Activated naive CD8-positive, alpha-beta T cell treated with anti-CD3 and anti-CD28 coated beads, Interleukin-2, amount 50 U/mL, for 24 hours (primary cell): Measurements from ENCODE around the gene HS1BP3.

Experiments used
- ATAC-seq: fragments of 150-1000 bp; cut with Tn5 transposase; one replicate; pipeline ENCODE4 v1.10.0; 2021
- DNase-seq: peaks from one replicate; pipeline ENCODE4 v3.0.0; 2021
- H3K27ac Mint-ChIP-seq: one replicate; pipeline ENCODE4 v1.8.0; 2021; ENCODE audit warnings: mild to moderate bottlenecking, mixed read lengths
- H3K27me3 Mint-ChIP-seq: one replicate; pipeline ENCODE4 v1.8.0; 2021; ENCODE audit warnings: mixed read lengths
- H3K36me3 Mint-ChIP-seq: one replicate; pipeline ENCODE4 v1.8.0; 2021; ENCODE audit warnings: low read depth, mixed read lengths
- H3K4me1 Mint-ChIP-seq: one replicate; pipeline ENCODE4 v1.8.0; 2021; ENCODE audit warnings: mixed read lengths
- H3K4me3 Mint-ChIP-seq: one replicate; pipeline ENCODE4 v1.8.0; 2021; ENCODE audit warnings: mild to moderate bottlenecking, moderate library complexity, mixed read lengths
- H3K9me3 Mint-ChIP-seq: one replicate; pipeline ENCODE4 v1.8.0; 2021; ENCODE audit warnings: mixed read lengths

The HS1BP3 gene

DNA sequence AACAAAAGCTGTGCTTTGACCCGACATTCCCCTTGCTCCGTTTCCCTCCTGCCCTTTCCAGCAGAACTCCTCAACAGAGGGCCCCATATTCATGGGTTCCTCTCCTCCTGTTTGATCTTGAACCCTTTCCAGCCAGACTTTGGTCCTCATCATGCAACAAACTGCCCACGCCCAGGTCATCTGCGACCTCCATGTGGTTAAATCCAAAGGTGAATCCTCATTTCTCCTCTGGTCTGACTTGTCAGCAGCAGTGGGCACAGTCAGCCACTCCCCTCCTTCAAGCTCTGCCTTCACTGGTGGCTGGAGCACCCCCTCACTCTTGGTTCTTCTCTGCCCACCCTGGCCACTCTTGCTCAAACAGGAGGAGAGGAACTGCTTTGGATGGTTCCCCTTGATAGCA lies 2.7 kb downstream of the HS1BP3 start:
- Mint-ChIP-seq H3K27me3 (no peaks in the 10 kb centered on the region), H3K4me3 (no peak overlapping the region), H3K36me3 (peaks cover 6% of the 10 kb centered on the region), H3K9me3 (no peaks in the 10 kb centered on the region), H3K27ac (no peak overlapping the region), H3K4me1 (peaks cover 32% of the 10 kb centered on the region)
- DNase-seq (no peak), ATAC-seq (no peak)

DNA sequence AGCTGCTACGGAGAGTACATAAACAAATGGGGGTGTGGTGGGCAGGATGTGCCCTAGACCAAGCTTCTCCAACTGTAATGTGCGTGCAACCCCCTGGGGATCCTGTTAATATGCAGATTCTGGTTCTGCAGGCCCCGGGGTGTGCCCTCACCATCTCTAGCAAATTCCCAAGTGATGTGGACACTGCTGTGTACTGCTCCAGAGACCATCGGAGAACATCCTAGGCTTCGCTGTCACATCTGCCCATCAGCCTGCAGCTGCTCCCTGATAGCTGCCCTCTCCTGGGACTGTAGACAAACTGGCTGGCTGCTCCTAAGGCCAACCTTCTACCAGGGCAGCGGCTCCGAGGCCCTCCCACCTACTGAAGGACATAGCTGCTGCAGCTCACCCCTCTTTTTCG lies 3.2 kb downstream of the HS1BP3 start:
- Mint-ChIP-seq H3K9me3 (no peaks in the 10 kb centered on the region), H3K36me3 (peaks cover 6% of the 10 kb centered on the region), H3K27ac (no peak overlapping the region), H3K27me3 (no peaks in the 10 kb centered on the region), H3K4me1 (peaks cover 32% of the 10 kb centered on the region), H3K4me3 (no peak overlapping the region)
- DNase-seq = no peak
- ATAC-seq = no peak

DNA sequence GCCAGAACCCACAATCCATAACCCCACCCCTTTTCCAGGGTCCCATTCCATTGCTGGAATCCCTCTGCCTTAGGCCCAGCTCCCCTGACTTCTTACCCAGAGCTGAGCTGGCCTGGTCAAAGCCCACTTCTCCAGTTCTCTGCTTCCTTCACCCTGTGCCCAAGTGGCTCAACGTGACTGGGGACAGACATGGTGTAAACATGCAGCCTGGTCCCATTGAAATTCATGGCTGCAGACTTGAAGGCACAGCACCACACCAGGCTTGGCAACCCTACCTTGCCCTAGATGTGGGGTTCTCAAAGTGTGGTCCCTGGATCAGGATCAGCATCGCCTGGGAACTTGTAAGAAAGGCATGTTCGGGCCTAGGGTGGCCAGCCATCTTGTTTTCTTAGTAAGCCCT lies 3.7 kb downstream of the HS1BP3 start:
- DNase-seq (no peak), ATAC-seq (no peak)
- Mint-ChIP-seq H3K4me1 (peaks cover 32% of the 10 kb centered on the region), H3K4me3 (no peak overlapping the region), H3K27me3 (no peaks in the 10 kb centered on the region), H3K36me3 (peaks cover 6% of the 10 kb centered on the region), H3K9me3 (no peaks in the 10 kb centered on the region), H3K27ac (no peak overlapping the region)

DNA sequence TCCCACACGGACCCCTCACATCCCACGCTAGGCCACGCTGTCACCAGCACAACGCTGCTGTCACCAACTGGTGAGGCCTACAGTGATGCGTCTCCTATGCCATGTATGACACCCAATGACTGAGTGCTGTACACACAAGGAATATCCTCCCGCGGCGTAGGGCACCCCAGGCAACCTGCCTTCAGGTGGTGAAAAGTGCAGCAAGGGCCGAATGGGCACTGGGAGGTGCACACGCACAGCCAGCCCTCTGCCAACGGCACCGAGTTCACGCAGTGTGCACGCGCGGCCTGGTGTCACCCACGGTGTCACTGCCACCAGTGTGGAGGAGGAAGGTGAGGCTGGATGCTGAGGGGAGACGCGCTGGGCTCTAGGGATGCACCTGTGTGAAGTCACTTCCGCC lies 4.5 kb downstream of the HS1BP3 start:
- Mint-ChIP-seq H3K4me1 (peaks cover 29% of the 10 kb centered on the region), H3K9me3 (no peaks in the 10 kb centered on the region), H3K36me3 (peaks cover 6% of the 10 kb centered on the region), H3K27me3 (no peaks in the 10 kb centered on the region), H3K27ac (no peak overlapping the region), H3K4me3 (no peak overlapping the region)
- ATAC-seq (no peak), DNase-seq (no peak)

DNA sequence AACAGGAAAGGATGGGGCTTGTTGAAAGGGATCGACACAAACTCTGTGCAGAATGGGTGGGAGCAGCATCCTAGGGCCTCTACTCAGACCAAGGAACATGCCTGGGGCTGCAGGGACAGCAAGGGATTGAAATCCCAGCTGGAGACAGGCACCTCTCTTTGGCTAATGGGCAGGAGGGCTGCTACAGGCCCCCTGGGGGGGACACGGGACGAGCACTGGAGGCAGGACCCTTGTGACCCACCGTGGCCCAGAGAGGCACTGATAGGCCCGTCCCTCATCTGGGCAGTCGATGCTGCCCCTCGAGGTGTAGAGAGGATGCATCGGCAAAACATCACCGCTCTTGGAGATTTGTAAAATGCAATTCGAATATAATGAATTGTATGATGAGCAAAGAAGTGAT lies 5.1 kb downstream of the HS1BP3 start:
- H3K4me1 Mint-ChIP-seq = peaks cover 26% of the 10 kb centered on the region
- DNase-seq (no peak), ATAC-seq (no peak)
- H3K9me3 Mint-ChIP-seq = no peaks in the 10 kb centered on the region
- H3K4me3 Mint-ChIP-seq = no peak overlapping the region
- H3K27me3 Mint-ChIP-seq = no peaks in the 10 kb centered on the region
- no peak overlapping the region for H3K27ac Mint-ChIP-seq
- peaks cover 6% of the 10 kb centered on the region for H3K36me3 Mint-ChIP-seq

DNA sequence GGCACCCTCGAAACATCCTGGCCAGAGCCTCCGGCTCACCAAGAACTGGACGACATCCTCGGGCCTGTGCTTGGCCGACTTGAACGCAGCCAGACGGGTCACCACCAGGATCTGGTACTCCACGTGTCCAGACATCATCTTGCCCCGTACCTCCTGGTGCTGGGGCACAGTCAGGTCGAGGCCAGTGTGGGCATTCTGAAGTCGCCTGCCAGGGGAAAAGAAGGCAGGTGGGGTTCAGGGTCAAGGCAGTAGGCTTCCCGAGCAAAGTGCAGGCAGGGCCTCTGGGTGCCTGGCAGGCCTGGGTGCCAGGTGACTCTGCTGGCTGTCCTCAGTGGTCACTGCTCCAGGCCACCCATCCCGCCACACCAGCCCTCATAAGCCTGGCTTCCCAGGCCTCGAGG lies 5.6 kb downstream of the HS1BP3 start:
- no peaks in the 10 kb centered on the region for H3K27me3 Mint-ChIP-seq
- DNase-seq = no peak
- ATAC-seq = no peak
- no peak overlapping the region for H3K27ac Mint-ChIP-seq
- H3K36me3 Mint-ChIP-seq = peaks cover 6% of the 10 kb centered on the region
- H3K9me3 Mint-ChIP-seq = no peaks in the 10 kb centered on the region
- H3K4me1 Mint-ChIP-seq = peaks cover 23% of the 10 kb centered on the region
- H3K4me3 Mint-ChIP-seq = no peak overlapping the region

DNA sequence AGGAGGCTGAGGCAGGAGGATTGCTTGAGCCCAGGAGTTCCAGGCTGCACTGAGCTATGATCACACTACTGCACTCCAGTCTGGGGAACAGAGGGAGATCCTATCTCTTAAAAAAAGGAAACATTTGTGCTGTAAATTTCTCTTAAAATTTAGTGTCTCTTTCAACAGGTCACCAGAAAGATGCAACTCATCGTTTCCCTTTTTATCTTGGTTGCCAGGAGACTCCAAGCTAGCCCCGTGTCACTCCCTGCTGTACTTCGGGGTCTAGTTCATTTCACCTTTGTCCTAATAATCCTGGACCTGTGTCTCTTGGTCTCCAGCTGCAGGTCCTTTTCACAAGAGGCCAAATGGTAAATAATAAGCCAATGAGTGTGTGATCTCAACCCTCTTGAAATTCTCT lies 7.1 kb downstream of the HS1BP3 start:
- Mint-ChIP-seq H3K9me3 (no peaks in the 10 kb centered on the region), H3K4me3 (no peak overlapping the region), H3K27ac (no peak overlapping the region), H3K4me1 (peaks cover 10% of the 10 kb centered on the region), H3K36me3 (peaks cover 6% of the 10 kb centered on the region), H3K27me3 (no peaks in the 10 kb centered on the region)
- ATAC-seq (no peak), DNase-seq (no peak)

DNA sequence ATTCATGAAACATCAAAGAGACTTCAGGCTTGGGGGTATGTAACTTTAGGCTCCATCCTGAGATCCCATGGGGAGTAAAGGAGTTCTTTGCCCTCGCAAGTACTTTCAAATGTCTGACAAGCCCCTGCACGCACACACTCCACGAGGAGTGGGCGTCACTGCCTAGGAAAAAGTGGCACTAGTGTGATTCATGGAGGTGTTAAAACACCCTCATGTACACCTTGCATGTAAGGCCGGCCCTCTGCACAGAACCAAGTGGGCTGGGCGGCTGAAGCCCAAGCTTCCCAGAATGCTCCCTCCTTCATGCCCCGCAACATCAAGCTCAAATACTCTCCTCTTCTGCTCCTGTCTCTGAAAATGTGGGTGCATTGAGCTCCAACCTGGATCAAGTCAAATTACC lies 7.8 kb downstream of the HS1BP3 start:
- no peak for ATAC-seq
- Mint-ChIP-seq H3K9me3 (no peaks in the 10 kb centered on the region), H3K36me3 (peaks cover 6% of the 10 kb centered on the region)

DNA sequence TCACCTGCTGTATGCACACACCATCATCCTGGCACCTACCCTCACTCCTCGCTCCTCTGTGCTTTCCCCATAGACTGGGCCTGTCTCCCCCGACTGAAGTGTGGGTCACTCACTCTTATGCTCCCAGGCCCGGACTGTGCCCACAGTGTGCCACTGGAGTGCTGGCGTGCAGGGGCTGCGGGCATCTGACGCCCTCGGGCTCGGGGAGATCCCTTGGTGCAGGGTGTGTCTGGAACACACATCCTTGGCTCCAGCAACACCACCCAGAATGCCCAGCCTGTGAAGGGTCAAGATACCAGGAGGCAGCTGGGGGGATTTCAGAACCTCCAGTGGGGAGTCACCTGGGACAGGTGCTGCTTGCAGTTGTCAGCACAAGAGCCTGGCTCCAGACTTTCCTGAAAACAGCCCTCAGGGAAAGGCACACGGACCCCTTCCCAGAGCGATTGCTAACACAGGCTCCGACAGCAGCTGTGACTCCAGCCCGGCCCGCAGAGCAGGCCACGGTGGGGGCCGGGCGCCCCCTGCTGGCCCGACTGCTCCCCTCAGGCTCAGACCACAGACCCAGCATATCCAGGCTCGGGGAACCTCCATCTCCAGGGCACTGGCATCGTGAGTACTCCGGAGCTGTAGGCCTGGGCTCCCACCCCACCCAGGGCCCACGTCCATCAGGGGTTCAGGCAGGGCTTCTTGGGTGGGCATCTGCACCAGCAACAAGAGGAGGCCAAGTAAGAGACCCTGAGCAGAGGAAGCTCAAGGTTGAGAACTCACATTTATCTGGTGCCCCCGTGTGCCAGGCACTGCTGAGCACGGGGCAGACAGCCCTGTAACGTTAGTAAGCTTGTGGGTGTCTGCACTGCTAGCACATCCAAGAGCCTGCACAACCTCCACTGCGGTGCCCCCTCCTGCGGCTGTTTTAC lies 8.6 kb downstream of the HS1BP3 start:
- Mint-ChIP-seq H3K27me3 (no peaks in the 10 kb centered on the region), H3K9me3 (no peaks in the 10 kb centered on the region), H3K4me3 (no peak overlapping the region), H3K27ac (no peak overlapping the region), H3K4me1 (no peaks in the 10 kb centered on the region), H3K36me3 (peaks cover 6% of the 10 kb centered on the region)
- peak; percentile 95 for ATAC-seq
- peak; percentile 78 for DNase-seq

More for the DNA sequence above, 7.8 kb downstream of the HS1BP3 start:
- H3K27ac Mint-ChIP-seq = no peak overlapping the region
- DNase-seq = no peak
- H3K4me3 Mint-ChIP-seq = no peak overlapping the region
- no peaks in the 10 kb centered on the region for H3K27me3 Mint-ChIP-seq
- peaks cover 4% of the 10 kb centered on the region for H3K4me1 Mint-ChIP-seq

DNA sequence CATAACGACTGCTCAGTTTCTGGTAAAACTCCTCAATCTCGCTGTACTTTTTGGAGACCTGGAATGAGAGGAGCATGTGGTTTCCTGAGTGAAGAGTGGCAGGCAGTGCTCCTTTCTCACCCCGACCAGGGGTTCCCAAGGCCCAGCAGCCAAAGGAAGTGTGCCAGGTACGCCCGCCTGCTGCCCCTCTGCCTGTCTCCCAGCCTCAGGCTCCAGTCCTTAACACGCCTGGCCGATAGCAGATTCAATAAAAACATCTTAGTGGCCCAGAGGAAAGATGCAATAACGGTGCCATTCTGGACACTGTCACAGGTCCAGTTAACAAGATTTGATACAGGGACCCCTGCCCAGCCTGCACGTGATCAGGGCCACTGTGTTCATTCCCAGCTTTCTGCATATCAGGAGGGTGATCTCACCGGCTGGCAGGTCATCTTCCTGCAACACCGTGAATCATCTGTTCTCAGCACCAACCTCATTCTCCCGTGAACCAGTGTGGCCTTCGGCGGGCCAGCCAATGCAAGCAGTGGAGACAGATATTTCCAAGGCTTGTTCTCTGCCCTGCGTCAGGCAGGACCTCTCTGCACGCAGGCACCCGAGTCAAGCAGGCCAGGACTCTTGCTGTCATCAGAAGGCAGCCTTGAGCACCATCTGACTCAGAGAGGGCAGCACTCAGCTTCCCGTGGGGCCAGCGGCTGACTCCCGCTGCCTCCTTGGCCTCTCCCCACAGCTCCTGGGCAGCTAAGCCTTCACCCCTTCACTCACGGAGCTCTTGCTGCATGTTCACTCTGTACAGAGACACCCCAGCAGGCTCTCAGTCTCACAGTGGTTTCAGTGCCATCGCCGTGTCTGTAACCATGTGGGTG lies 9.5 kb downstream of the HS1BP3 start:
- DNase-seq (no peak), ATAC-seq (no peak)
- Mint-ChIP-seq H3K27ac (no peak overlapping the region), H3K27me3 (no peaks in the 10 kb centered on the region), H3K4me3 (no peak overlapping the region), H3K4me1 (no peaks in the 10 kb centered on the region), H3K36me3 (peaks cover 7% of the 10 kb centered on the region), H3K9me3 (no peaks in the 10 kb centered on the region)

DNA sequence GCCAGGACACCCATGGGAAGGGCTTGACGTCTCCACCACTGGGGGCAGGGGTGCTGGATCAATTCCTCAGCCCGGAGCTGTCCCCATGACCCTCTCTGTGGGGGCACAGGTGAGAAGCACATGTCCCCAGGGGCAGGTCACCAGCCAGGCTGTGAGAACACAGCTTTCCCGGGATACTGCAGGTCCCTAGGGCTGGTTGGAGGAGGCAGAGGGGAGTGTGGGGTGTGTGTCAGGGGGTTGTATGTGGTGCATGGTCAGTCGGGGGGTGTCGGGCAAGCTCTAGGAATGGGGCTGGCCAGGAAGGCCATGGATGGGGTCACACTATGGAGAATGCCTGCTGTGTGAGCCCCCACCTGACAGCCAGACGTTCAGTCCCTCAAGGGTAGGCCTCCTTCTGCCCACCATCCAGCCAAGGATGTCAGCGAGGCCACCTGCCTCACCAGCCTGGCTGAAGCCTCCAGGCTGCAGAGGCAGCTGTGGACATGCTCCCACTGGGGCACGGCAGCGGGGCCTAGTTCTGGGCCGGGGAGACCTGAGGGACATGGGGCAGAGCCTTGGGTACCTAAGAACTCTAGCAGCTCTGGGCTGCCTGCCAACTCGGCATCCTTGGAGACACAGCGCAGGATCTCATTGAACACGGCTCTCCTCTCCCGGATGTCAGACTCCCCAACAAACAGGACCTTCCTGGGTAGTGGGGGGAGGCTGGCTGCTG lies 10.3 kb downstream of the HS1BP3 start:
- no peak overlapping the region for H3K4me3 Mint-ChIP-seq
- ATAC-seq (no peak), DNase-seq (no peak)
- no peaks in the 10 kb centered on the region for H3K9me3 Mint-ChIP-seq
- no peak overlapping the region for H3K27ac Mint-ChIP-seq
- H3K27me3 Mint-ChIP-seq = no peaks in the 10 kb centered on the region
- H3K36me3 Mint-ChIP-seq = peaks cover 7% of the 10 kb centered on the region
- no peaks in the 10 kb centered on the region for H3K4me1 Mint-ChIP-seq

DNA sequence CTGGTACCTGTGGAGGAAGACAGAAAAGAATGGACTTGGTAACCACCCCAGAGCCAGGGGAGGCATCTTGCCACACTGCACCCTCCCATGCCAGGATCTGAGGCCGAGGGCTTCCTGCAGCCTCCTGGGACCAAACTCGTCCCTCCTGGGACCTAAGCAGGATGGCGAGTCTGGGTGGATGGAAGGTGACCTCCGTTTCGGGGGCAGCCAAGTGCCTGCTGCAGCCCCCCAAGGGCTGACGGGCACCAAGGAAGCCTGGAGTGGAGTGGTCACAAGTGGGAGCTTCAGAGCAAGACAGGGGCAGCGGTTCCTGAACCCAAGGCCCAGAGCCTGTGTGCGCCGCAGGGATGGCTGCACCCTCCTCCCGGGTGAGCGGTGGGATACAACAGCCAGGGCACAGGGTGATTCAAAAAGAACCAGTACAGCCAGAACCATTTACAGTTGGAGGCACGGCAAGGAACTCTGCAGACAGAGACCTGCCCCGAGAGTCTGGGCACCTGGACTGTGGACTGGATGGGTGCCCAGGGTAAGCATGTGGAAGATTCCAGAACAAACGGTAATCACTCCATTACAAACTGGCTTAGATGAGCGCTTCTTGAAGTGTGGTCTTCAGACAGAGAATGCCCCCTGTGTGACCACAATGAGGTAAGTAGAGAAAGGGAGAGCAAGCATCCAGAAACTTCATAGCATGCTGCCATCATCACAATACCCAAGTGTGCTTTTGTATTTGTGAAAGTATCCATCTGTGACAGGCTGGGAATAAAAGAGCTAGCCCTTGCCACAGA lies 12.1 kb downstream of the HS1BP3 start:
- H3K4me1 Mint-ChIP-seq = no peaks in the 10 kb centered on the region
- no peak for DNase-seq
- peaks cover 2% of the 10 kb centered on the region for H3K36me3 Mint-ChIP-seq
- H3K27me3 Mint-ChIP-seq = no peaks in the 10 kb centered on the region
- H3K4me3 Mint-ChIP-seq = no peak overlapping the region
- no peak overlapping the region for H3K27ac Mint-ChIP-seq
- ATAC-seq = no peak
- no peaks in the 10 kb centered on the region for H3K9me3 Mint-ChIP-seq

DNA sequence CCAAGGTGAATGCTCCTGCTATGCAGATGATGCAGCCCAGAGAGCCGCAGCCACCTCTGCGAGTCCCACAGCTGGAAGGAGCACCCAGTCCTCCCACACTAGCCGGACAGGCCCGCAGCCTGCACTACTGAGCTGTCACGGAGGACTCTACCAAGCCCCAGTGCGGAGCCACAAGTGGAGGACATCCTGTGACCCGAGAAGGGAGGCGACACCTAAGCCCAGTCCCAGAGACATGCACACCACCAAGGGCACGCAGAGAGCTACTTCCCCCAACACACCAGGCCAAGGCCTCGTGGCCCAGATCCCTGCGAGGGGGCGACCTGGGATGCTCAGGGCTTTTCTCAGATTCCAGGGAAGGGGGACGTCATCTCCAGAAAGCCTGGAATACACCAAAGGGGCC lies 12.9 kb downstream of the HS1BP3 start:
- H3K27me3 Mint-ChIP-seq = no peaks in the 10 kb centered on the region
- DNase-seq = no peak
- no peak for ATAC-seq
- H3K27ac Mint-ChIP-seq = no peak overlapping the region
- no peaks in the 10 kb centered on the region for H3K4me1 Mint-ChIP-seq
- H3K4me3 Mint-ChIP-seq = no peak overlapping the region
- peaks cover 2% of the 10 kb centered on the region for H3K36me3 Mint-ChIP-seq
- H3K9me3 Mint-ChIP-seq = no peaks in the 10 kb centered on the region

DNA sequence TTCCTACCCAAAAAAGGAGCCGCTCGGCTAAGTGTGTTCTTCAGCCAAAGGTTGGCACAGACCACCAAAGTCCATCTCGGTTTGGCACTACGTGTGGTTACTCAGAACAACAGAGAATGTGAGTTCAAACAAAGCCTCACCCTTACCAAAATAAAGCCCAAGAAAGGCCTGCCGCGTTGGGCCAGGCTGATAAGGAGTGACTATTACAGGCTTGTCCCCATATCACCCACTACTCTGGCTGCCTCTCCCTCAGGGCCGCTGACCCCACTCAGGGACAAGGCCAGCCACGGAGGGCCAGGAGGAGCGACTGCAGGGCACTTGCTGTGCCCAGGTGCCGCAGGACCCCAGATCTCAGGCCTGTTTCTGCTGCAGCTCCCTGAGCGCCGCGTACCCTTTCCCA lies 13.8 kb downstream of the HS1BP3 start:
- Mint-ChIP-seq H3K27me3 (no peaks in the 10 kb centered on the region), H3K36me3 (peaks cover 2% of the 10 kb centered on the region), H3K4me3 (no peak overlapping the region), H3K9me3 (no peaks in the 10 kb centered on the region), H3K27ac (no peak overlapping the region), H3K4me1 (no peaks in the 10 kb centered on the region)
- ATAC-seq (no peak), DNase-seq (no peak)
